UCSD-AML1 (cell line): ENCODE measurements around the gene CDCA7L.
"Not testable (repeated sequence)": the region's sequence is repeated elsewhere in the genome, so short reads cannot be mapped to it uniquely, and the experiment has no call there.

ENCODE experiments used
- DNase-seq: peaks from one replicate; lab custom pipeline; 2025; ENCODE audit not compliant: unreplicated experiment; lab: John Stamatoyannopoulos, UW

The CDCA7L gene

DNA sequence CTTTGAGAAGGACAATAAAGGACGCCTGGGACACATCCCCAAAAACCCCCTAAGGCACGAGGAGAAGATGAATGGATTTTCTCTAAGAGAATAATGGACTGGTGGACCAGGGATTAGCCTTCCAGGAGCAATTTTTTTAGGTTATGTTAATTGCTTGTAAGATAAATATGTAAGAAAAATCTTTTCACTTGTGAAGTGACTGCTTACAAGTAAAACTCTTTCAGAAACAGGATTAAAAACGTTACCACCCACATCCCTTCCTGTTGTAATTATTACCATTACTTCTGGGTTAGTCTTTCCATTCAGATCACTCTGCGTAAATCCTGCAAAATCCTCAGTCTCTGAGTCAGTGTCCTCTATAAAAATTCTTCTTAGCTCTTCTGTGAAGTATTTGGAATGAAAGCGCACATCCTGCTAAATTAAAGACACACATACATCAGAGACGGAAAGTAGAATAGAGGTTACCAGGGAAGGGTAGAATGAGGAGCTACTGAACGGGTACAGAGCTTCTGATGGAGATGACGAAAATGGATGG is 34.3 kb downstream of the CDCA7L start:
- no peak for DNase-seq

DNA sequence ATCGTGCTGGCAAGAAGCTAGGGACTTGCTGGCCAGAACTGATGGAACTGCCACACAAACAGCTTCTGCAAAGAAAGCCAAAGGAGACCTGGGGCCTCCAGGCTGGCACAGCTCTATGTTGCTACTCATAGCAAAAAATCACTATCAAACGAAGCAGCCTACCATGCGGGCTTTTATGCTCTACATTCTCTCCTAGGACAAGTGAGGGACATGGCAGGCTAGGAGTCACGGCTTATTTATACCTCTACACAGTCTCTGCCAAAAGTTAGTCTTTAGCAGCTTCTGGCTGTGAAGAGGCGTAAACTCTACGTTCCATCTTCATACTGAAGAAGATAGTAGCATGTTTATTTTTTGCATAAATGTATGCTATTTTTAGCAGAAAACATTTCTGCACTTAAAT is 35.4 kb downstream of the CDCA7L start:
- DNase-seq: no peak

DNA sequence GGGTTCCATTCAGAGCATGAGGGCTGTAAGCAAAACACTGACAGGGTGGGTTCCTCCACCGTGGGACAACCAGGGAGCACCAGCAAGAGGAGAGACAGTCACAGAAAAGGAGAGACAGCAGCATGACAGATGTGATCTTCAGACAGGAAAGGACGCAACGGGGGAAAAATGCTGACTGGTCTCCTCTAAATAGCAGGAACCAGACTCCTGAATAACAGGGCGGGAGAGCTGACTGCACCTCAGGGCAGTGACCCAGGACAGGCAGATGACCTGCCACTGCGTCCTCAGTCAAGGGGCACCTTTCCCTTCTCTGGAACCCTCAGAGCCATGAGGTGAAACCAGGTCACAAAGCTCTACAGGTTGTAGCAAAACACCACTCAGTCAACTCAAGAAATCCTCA is 37.0 kb downstream of the CDCA7L start:
- DNase-seq: no peak

DNA sequence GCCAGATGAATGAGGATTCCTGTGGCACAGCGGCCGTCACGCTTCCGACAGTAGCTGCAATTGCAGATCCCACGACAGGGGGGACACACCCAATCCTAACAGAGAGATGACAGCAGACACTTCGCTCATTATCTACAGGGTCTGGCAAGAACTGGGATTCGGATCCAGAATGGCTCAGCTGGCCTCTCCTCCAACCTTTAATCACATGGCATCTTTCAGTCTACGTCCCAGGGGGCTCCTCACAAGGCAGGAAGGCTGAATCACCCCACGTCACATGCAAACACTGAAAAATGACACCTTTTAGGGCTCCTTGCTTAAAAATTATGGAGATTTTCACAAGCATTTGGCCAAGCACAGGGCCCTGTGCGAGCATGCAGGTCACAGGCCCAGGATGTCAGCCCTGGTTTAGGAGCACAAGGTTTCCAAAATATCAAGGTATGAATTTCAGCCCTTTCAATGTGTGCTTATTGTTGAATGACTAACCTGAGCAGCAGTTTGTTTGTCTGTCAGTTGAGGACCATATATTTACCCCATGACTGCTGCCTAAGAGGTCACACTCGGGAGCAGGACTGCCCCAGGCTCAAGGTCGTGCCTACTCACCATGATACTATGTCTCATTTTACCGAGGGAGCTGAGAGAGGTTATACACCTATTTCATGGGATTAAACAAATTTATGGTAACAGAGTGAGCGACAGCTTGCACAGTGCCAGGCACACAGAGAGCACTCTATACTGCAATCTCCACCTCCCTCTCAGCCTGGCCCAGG is 42.5 kb downstream of the CDCA7L start:
- DNase-seq: no peak

DNA sequence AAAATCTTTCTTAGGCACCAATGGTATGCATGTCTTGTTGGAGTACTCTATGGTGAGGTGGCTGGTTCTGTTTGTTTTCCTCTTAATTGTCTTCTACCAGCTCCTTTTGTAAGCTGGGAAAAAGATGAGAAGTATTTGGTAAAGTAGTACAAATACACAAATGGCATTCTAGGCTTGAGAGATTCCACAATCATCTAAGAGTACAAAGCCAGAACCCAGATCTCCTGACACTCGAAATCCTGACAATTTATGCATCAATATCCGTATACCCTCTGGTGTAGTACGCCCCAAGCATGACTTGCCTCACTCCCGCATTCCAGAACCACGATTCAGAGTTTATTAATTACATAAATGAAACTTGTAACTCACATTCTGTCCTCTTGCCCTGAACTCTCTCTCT is 43.5 kb downstream of the CDCA7L start:
- DNase-seq: no peak

DNA sequence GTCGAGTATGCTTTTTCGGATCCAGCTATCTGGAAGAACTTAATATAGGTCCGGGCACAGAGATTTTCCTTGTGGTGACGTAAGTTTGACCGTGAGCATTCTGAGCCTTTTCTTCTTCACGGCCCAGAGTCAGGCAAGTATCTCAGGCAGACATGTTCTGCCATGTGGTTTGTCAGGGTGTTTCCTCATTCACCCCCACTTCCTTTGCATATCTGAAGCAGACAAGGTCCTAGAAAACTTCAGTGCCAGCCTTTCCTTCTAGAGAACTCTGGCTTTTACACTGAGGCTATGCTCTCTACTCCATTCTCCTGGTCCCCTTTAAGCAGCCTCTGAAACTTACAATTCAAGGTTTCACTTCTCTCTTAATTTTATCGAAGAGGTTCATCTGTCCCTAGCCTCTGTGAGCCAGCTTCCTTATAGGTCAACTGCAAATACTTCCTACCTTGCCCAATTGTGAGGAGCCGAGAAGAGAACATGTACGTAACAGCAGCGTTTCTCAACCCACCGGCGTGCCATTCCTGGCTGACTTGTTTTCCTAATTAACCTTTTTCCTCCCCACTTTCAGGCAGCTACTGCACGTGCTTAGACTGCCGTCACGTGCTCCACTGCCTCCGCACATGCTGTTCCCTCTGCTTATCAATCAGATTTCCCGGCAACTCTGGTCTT is 47.3 kb downstream of the CDCA7L start:
- DNase-seq: peak; percentile 7

DNA sequence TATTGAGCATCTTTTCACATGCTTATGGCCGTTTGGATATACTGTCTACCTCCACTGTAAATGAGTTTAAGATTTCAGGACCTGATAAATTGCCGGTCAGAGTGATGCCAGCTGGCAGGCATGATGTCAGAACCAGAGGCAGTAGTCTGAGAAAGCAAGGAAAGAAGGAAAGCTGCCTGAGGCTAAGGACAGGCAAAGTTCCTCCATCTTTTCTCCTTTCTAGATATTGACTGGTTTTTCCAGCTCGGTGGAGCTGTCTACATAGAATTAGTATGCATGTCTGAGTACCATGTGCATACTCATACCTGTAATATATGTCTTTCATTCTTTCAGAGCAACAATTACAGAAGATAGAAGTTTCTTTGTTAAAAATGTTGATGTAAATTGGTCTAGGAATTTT is 52.3 kb downstream of the CDCA7L start:
- DNase-seq: no peak

DNA sequence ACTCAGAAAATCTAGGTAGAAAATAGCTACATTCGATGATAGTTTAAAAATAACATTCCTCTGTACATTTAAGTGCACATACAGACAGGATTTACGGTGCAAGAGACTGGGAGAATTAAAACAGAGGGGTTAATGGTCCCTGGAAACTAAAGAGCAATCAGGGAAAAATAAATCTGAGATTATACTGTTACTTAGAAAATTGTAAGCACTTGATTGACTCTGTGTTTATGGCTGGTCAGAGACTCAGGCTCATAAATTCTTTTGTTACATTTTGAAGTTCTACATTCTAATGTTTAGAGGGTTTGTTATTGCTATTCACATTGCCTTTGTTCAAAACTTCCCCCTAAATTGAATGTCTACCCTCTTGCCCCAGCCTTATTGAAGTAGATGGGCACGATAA is 54.4 kb downstream of the CDCA7L start:
- DNase-seq: no peak

DNA sequence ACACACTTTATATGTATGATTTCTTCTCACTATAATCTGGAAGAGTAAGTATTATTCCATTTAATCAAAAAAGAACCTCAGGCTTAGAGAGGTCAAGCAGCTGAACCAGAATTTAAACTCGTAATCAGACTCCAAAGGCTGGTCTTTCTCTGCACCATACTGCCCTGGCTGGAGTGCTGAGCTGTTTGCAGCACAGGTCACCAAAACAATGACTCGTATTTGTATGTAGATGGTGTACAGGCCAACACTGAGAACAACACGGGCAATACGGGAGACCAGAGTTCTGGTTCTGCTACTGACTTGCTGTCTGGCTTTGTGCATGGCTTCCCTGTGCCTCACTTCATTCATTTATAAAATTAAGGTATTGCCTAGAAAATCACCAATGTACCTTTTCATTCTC is 57.9 kb downstream of the CDCA7L start:
- DNase-seq: no peak

DNA sequence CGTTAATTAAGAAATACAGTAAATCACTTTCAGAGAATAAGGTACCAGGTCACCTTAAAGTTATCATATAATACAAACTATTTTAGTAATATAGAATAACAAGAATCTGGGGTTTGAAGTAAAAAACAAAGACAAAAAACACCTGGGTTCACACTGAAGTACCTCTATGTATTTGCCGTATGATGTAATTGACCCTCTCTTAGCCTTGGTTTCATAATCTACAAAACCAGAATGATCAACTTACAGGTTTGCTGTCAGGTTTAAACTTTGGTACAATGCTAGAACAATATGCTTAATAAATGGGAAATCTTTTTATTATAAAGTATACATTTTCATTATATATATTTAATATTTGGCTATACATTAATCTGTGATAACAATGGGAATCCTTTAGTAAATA is 58.3 kb downstream of the CDCA7L start:
- DNase-seq: no peak

DNA sequence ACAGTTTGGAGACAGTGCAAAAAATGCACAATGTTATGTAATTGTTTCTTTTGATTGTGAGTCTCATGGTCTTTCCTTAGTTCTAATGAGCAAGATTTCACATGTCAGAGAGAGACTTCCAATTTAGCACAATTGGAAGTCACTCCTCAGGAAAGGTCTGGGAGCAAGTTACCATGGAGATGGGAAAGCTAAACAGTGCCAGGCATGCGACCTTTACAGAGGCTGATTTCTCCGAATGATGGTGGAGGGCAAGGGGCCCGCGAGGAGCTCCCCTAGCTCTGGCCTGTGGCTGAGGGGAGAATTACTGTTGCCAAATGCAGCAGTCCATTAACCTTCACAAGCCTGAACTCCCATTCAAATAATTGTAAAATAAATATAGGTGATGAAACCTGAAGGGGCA is 59.3 kb downstream of the CDCA7L start:
- no peak for DNase-seq

DNA sequence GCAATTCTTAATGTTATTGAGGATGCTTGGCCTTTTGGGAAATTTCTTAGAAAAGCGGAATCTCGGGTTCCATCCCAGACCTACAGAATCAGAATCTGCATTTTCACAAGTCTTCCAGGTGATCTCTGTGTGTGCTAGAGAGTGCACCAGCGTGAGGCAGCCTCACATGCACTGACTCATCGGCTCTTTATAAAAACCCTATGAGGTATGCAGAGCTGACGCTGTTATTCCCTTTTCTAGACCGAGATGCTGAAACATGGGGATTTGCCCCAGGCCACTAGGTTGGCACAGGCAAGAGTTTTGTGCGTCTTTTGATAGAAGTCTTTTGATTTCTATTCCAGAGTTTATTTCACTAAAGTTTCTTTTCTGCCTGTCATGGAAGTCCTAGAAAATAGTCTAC is 61.2 kb downstream of the CDCA7L start:
- DNase-seq: no peak

DNA sequence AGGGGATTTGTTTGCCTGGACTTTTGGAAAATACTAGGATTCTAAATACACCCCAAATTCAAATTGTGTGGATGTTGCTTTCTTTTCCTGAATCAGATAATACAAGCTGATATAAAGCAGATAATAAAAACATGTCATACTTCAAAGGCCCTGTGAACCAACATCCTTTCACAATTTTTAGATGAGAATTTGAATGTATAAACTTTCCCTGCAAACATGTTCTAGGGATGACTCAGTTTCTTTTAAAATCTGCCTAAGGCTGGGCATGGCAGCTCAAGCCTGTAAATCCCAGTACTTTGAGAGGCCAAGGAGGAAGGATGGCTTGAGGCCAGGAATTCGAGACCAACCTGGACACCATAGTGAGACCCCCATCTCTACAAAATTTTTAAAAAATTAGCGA is 62.2 kb downstream of the CDCA7L start:
- DNase-seq: not testable (repeated sequence)

DNA sequence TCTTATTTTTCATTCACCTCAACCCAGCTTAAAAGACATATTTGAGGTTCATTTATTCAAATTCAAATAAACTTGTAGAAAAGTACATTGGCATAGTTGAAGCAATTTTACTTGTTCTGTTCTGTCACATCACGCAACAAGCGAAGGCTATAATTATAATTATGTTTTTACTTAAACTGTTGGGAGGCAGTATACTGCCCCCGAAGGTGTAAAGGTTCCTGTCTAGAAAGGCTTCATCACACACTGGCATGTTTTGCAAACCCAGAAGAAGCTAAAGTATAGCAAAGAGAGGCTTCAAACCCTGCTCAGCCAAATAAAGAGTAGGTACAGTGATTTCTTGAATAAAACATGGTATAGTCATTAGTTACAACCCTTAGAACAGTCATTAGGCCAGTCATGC is 62.6 kb downstream of the CDCA7L start:
- DNase-seq: no peak

DNA sequence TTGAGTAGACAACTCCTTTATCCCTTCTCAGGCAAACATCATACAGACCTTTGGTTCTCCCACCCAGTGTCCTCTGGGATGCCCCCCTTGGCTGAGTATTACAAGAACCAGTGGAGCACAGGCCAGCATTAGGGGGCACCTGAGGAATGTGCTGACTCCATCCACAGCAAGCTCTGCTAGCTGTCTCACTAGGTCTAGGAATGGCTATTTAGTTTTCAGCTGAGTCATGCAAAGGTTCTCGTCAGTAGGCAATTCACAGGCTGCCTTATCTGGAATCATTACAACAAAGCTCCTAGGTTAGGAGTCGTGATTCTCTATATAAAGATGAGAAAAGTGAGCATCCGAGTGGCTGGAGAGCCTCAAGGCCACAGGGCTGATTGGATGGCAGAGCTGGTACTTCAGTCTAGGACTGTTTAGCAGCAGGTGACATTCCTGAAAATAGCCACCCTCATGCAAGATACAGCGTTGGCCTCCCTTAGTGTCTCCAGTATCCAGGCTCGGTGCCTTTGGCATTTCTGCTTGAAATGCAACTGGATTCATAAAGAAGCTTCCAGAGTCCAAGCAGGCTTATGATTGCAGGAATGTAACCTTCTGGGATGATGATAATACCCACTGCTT is 75.8 kb downstream of the CDCA7L start:
- DNase-seq: no peak

DNA sequence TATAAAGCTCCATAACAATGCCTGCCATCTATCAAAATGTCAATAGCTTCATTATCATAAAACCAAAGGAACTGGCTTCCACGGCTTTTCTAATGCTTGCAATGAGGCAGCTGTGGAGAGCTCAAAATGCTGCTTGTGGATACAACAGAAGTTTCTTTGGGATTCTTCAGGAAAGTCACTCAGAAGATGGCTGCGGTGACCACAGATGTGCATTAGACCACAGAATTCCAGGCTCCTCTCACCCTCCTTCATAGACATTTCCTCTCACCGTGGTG is 77.2 kb downstream of the CDCA7L start:
- no peak for DNase-seq

DNA sequence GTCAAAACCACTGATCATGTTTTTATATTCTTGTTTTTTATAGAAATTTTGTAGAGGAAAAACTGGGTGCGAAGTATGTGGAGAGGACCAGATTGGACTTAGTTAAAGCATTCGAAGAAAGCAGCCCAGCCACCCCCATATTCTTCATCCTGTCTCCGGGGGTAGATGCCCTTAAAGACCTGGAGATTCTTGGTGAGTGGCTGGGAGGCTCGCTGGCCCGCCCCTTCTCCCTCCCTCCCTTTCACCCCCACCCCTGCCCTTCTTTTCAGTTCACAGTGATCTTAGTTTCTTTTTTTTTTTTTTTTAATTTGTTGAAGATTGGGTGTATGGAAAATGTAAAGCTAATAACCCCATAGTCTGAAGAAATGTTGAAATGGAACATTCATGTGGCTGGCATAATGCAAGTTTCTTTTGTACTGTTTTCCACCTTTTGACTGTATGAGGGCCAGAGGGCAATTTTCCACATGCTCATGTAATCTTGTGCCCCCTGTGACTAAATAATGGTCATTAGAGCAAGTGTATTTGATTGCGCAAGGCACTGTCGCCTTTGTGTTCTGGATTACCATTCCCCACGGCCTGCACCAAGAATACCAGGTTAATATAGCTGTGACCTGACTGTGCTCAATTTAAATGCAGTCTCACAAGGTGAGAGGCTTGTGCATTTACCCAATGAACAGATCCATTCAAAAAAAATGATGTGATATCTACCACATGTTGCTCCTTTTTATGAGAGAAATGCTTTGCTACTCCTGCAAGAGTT is 77.7 kb downstream of the CDCA7L start:
- DNase-seq: no peak

DNA sequence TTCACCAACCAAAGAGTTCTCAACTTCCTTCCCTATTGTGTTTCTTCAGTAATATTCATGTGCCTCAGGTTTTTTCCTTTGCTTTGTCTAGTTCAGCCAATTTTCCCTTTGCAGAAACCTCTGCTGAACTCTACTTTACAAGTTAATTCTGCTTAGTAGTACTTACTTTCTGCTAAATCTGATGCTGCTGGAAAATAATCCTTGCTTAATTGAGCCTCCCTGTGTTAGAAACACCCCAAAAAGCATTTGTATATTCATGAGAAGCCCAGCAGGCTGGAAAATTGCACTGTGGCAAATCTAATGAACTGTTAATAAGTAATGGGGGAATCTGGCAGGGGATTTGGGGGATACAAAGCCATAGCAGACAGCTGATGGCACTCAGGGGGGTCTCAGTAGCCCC is 78.5 kb downstream of the CDCA7L start:
- DNase-seq: no peak

DNA sequence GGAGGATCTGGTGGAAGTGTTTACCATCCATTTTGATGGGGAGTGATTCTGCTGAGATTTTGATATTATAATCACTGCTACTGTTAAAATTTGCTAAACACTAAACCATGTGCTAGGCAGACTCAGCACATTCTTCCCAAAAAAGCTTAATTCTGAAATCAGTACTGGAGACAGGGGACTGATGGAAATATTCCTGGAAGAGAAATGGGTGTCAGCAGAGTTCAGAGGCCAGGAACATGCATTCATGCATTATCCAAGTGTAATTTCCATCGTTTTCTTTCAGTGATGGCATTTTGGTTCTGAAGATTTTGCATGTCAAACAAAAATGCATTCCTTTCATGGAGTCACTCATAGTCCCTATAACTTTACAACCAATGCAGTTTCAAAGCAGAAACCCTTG is 79.0 kb downstream of the CDCA7L start:
- no peak for DNase-seq

DNA sequence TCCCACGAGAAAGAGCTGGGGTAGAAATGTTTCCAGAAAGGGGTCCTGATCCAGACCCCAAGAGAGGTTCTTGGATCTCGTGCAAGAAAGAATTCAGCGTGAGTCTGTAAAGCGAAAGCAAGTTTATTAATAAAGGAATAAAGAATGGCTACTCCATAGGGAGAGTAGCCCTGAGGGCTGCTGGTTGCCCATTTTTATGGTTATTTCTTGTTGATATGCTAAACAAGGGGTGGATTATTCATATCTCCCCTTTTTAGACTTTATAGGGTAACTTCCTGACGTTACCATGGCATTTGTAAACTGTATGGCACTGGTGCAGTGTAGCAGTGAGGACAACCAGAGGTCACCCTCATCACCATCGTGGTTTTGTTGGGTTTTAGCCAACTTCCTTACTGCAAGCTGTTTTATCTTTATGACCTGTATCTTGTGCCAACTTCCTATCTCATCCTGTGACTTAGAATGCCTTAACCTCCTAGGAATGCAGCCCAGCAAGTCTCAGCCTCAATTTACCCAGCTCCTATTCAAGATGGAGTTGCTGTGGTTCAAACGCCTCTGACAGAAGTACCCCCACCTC is 80.0 kb downstream of the CDCA7L start:
- not testable (repeated sequence) for DNase-seq

DNA sequence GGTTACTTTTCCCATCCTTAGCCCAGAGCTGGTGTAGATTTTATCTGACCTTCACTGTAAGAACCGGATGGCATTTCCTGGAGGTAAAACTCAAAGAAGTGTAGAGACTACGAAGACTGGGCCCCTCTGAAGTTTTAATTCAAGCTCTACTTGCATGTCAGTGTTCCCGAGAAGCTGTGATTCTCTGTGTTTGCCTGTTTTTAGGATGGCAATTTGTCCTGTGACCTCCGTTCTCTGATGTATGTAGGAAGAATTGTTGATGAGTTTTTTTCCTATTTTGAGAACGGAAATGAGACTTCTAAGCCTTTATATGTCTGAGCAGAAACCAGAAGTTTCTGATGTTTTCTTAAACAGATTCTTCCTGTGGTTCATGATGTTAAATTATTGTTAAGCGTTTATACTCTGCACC is 94.1 kb downstream of the CDCA7L start:
- no peak for DNase-seq
